HG03520 (cell line): Measurements from ENCODE around the gene DISP3.

ENCODE experiments used
- ATAC-seq: cut with Tn5 transposase; IDR thresholded peaks from one replicate; pipeline ENCODE4 v1.9.1; 2021; ENCODE audit warnings: mild to moderate bottlenecking, moderate library complexity; ENCODE audit not compliant: unreplicated experiment

Gene DISP3

DNA sequence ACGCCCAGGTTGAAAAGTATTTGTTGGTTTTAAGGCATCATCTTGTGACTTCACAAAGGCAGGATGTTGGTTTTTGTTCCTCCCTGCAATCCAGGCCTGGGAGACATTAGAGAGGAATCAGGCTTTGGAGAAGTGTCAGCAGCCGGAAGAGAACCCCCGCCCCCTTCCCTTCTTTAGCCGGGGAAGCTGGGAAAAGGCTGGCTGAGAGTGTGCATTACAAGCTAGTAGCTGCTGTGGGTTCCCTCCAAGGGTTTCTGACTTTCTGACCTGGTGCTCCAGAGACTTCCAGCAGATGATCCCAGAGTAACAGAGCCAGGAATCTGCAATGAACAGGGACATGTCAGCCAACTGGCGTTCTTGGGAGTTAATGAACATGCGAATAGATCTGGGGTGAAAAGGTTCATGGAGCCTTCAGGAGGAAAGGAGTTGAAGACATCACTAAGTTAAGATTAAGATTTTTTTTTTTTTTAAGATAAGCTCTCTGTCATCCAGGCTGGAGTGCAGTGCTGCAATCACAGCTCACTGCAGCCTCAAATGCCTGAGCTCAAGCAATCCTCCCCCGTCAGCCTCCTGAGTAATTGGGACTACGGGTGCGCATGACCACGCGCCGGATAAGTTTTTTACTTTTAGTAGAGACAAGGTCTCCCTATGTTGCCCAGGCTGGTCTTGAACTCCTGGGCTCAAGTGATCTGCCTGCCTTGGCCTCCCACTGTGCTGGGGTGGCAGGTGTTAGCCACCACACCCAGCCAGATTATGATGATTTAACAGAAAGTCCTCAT is 7.5 kb downstream of the DISP3 start:
- ATAC-seq, result no peak

- ATAC-seq, result no peak
Observed at GRCh38 chr1:11487196-11487751, 8.3 kb downstream of the DISP3 start.

DNA sequence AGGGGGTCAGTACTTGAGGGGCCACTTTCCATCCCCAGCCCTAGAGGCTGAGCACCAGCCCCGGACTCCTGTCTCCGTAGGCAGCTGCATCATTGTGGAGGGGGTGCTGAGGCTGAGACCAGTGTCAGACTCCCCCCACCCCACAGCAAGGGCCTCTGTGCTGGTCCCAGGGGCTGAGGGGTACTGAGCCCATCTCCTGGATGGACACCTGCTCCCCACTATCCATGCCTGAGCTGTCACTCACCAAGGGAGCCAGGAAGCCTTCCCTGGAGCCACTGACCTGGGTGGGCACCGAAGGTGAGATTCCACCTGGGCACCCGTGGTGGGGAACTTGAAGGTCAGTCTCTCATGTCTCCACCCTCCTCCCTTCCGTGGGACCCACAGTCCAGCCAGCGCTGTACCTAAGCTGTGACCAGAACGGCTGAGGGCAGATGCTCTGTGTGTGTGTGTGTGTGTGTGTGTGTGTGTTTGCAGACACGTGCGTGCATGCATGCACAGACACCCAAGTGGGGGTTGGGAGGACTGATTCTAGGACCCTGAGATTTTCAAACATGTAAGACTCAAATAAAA is 9.3 kb downstream of the DISP3 start:
- no peak for ATAC-seq

GRCh38 chr1:11488966-11489625 is 10.1 kb downstream of the DISP3 start:
- ATAC-seq, result no peak

GRCh38 chr1:11492235-11492634 is 13.3 kb downstream of the DISP3 start:
- ATAC-seq, result no peak

DNA sequence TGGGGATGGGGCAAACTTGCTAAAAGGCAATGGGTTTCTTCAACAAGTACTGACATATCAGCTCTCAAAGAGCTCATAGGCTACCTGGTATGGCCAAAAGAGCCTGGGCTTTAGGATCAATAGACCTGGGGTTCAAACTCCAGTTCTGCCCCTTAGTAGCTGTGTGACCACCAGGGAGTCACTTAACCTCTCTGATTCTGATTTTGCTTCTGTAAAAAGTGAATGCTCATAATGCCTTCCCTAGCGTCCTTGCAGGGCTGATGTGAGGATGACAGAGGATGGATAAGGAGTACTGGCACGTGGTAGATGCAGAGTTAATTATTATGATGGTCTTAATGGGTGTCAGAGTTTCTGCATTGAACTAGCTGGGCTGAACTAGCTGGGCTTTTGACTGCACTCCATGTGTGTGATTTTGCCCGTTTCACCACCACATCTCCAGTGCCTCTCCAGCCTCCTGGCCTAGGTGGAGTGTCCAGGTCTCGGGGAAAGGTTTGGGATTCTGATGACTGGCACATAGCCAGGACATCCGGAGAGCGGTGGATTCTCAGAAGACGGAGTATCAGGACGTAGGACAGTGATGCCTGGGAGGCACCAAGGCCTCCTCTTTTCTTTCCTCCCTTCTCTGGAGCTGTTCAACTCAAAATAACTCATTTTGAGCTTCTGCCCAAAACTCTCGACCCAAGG is 15.2 kb downstream of the DISP3 start:
- ATAC-seq, result no peak

DNA sequence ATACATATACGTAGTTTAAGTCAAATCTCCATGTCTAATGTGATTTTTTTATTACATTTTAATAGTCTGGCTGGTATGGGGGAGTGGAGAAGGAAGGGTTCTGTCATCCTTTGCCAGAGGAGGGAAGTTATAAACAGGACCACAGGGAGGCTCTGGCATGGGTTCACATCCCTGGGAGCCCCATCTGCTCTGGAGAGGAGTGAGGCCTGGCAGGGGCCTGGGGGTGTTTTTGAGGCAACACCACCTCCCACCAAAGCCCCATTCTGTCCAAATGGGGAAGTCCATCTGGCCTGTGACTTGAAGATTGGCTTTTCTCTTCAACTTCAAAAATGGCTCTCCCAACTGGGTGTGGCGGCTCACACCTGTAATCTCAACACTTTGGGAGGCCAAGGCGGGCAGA is 15.8 kb downstream of the DISP3 start:
- no peak for ATAC-seq

DNA sequence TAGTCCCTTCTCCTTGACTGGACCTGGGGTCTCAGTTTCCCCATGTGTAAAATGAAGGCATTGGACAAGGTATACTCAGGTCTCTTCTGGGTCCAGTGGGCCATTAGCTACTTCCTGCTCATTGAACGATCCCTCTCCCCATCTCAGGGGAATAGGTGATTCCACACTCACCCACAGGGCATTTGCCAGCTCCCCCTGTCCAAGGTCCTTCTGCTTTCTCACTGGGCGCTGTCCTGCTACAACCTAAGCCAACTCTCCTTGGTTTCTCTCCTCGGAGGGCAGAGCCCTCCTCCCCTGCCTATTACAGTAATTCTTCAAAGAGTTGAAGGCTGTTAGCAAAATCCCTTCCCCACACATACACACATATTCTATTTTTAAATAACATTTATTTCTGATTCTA is 16.6 kb downstream of the DISP3 start:
- no peak for ATAC-seq

DNA sequence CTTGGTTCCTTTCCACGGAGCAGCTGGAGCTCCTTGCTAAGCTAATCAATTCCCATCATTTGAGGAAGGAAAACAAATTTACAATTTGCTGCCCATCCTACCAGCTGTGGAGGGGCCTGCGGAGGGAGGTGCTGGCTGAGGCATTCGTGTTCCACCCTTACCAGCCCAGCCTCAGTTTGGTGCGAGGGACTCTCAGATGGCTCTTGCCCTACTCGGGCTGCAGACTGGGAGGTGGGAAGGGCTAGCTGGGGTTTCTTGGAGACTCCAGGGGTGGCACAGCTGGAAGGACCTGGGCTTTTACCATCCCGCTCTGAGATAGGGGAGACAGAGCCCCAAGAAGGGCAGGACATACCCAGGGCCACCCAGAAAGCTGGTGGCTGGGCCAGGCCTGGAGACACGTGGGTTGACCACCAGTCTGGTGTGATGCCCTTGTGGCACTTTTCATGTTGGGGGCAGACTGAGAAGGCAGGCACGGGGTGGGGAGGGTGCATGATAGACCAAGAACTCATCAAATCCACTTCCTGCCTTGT is 17.7 kb downstream of the DISP3 start:
- ATAC-seq, result no peak

DNA sequence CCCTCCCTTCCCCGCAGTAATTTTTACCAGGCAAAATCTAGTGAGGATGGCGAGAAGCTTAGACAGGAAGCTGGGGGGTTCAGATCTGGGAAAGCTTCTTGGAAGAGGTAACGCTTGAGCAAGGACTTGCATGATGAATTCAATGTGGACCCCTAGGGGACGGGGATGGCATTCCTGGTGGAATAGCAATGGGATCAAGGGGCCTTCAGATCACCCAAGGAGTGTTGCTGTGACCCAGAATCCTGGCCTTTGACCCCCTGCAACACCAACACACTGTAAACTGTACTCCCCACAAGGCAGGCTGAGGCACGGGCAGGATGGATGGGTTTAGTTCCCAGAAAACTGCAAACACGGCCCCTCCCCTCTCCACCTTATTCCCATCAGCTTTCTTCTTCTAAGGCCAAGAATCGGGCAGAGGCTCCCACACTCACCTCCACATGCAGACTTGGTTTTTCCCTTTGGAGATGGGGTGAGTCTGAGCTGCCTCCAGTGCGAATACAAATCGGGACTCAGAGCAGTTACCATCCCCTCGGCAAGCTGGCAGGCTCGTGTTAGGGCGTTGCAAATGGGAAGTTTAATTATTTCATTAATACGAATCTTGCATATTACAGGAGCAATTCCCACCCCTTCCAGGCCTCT is 20.1 kb downstream of the DISP3 start:
- ATAC-seq, result no peak

GRCh38 chr1:11499601-11500331 is 20.8 kb downstream of the DISP3 start:
- ATAC-seq, result no peak

DNA sequence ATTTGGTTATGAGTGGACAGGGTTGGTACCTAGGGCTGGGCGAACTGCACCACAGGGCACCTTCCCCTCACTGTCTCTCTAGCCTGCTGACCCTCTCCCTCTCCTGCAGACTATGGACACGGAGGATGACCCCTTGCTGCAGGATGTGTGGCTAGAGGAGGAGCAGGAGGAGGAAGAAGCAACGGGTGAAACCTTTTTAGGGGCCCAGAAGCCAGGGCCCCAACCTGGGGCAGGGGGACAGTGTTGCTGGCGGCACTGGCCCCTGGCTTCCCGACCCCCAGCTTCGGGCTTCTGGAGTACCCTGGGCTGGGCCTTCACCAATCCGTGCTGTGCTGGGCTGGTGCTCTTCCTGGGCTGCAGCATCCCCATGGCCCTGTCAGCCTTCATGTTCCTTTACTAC is 21.9 kb downstream of the DISP3 start:
- no peak for ATAC-seq

- no peak for ATAC-seq
Observed at GRCh38 chr1:11501491-11501897, 22.5 kb downstream of the DISP3 start.

GRCh38 chr1:11501906-11502485 is 23.0 kb downstream of the DISP3 start:
- ATAC-seq, result no peak

DNA sequence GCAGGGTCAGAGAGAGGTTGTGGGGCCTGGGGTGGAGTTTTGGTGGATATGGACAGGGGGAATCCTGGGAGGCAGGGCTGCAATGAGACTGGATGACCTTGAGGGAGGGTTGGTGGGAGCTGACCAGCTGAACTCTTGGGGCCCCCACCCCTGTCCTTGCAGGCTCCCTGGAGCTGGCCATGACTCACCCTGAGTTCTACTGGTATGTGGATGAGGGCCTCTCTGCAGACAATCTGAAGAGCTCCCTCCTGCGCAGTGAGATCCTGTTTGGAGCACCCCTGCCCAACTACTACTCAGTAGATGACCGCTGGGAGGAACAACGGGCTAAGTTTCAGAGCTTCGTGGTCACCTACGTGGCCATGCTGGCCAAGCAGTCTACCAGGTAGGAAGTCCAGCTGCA is 23.6 kb downstream of the DISP3 start:
- no peak for ATAC-seq

- no peak for ATAC-seq
Observed at GRCh38 chr1:11504599-11504998, 25.6 kb downstream of the DISP3 start.

DNA sequence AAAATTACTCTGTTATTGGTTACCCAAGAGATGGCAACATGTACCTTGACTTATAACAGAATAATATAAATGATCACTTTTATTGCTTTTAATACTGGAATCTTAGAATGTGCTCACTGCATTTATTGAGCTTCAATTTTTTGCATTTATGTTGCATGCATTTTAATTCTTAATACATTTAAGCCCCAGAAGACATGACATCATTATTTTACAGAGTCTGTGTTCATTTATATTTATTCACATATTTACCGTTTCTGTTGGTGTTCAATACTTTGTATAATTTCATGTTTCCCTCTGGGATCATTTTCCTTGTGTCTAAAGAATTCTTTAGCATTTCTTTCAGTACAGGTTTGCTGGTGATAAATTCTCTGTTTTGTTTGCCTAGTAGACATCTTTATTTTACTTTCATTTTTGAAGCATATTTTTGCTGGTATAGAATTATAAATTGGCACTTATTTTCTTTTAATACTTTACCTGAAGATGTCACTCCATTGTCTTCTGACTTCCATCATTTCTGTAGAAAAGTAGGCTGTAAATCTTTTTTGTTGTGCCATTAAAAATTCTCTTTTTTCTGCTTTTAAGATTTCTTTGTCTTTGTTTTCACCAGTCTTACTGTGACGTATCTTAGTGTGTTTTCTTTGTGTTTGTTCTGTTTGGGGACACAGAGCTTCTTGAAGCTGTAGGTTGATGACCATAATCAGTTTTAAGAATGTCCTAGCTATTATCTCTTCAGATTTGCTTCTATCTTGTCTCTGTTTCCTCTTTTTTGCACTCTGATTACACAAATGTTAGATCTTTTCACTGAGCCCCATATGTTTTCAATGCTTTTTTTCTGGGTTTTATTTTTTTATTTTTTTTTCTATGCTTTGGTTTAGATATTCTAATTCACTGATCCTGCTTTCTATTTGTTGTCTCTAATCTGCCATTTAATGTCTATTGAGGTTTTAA is 26.9 kb downstream of the DISP3 start:
- no peak for ATAC-seq

- no peak for ATAC-seq
Observed at GRCh38 chr1:11507309-11507708, 28.4 kb downstream of the DISP3 start.

GRCh38 chr1:11513681-11514080 is 34.7 kb downstream of the DISP3 start:
- ATAC-seq, result no peak
